Lower lobe of right lung (tissue), 2 donors: ENCODE results near the gene MTERF4. TPM values are rescaled to one million over a fixed set of nuclear protein-coding genes. Genes with fewer than 3 reads are reported as not detected.

Source experiments
- ATAC-seq, 2 donors: fragments of 200-7000 bp; cut with Tn5 transposase; one replicate each; pipeline ENCODE4 v1.9.1; 2020 to 2022; ENCODE audit warnings: mild to moderate bottlenecking in 2 of 2, moderate library complexity in 2 of 2
- DNase-seq: peaks from one replicate; pipeline ENCODE4 v3.0.0-alpha.2; 2020
- H3K27ac ChIP-seq: fragments of 200-600 bp; one replicate; pipeline ENCODE4 v1.8.0; 2022
- H3K27me3 ChIP-seq: fragments of 200-600 bp; one replicate; pipeline ENCODE4 v1.8.0; 2022; ENCODE audit warnings: low read depth
- H3K36me3 ChIP-seq: fragments of 200-600 bp; one replicate; pipeline ENCODE4 v1.8.0; 2022; ENCODE audit warnings: mild to moderate bottlenecking
- H3K4me1 ChIP-seq: fragments of 200-600 bp; one replicate; pipeline ENCODE4 v1.8.0; 2022
- H3K4me3 ChIP-seq: fragments of 200-600 bp; one replicate; pipeline ENCODE4 v1.8.0; 2022; ENCODE audit warnings: mild to moderate bottlenecking
- H3K9me3 ChIP-seq: fragments of 200-600 bp; one replicate; pipeline ENCODE4 v1.8.0; 2022
- intact Hi-C: fragments of 100-400 bp; cut with DNase I; formaldehyde crosslinking; loops from one replicate; pipeline ENCODE4 v1.11.0; 2022
- total RNA-seq: library from RNA; stranded (reverse); fragmentation: NEBNext Ultra II Directional; extraction: Animal tissue kit (Norgen Biotek cat#: 25700); gene quantifications from one replicate; pipeline ENCODE4 v1.2.1, GENCODE V29; 2021
- TF ChIP-seq, protein P1 (sequence below): fragments of 200-600 bp; IDR thresholded peaks from one replicate; pipeline ENCODE4 v1.8.0; 2022; ENCODE audit warnings: antibody characterized with exemption, mild to moderate bottlenecking
- donor health status: DM: no; HTN: yes; CAD: no; lungs with severe emphysema.

The MTERF4 gene
- total RNA-seq, 1 donor from 2014 or later, result 32.0 TPM

DNA sequence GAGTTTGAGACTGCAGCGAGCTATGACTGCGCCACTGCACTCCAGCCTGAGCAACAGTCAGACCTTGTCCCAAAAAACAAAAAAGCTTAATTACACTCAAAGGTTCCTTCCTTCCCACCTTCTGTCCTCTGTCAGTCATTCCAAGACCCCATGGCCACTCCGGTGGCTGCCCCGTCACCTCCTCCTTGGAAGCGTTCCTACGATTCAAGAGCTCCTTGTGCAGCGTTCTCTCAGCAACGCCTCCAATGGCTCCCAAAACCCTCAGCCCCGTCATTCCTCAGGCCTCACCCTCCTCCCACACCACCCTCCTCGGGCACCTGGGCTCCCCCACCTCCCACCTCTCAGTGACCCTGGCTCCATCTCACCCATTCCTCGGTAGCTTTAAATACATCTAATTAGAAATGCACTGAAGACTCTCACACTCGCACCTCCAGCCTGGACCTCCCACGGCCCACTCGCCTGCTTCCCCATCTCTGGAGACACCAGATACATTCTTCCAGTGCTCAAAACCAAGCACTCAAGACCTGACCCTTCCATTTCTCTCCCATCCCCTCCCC lies 39.2 kb upstream of the MTERF4 start:
- no peak overlapping the region for H3K4me3 ChIP-seq
- no peaks in the 10 kb centered on the region for H3K9me3 ChIP-seq
- H3K36me3 ChIP-seq, result peaks cover 11% of the 10 kb centered on the region
- no peak overlapping the region for H3K27ac ChIP-seq
- TF ChIP-seq, protein P1, sequence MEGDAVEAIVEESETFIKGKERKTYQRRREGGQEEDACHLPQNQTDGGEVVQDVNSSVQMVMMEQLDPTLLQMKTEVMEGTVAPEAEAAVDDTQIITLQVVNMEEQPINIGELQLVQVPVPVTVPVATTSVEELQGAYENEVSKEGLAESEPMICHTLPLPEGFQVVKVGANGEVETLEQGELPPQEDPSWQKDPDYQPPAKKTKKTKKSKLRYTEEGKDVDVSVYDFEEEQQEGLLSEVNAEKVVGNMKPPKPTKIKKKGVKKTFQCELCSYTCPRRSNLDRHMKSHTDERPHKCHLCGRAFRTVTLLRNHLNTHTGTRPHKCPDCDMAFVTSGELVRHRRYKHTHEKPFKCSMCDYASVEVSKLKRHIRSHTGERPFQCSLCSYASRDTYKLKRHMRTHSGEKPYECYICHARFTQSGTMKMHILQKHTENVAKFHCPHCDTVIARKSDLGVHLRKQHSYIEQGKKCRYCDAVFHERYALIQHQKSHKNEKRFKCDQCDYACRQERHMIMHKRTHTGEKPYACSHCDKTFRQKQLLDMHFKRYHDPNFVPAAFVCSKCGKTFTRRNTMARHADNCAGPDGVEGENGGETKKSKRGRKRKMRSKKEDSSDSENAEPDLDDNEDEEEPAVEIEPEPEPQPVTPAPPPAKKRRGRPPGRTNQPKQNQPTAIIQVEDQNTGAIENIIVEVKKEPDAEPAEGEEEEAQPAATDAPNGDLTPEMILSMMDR, result no peak
- DNase-seq (no peak), ATAC-seq (no peak)
- H3K4me1 ChIP-seq, result no peaks in the 10 kb centered on the region
- no peaks in the 10 kb centered on the region for H3K27me3 ChIP-seq
- intact Hi-C loops, result no loop called here

DNA sequence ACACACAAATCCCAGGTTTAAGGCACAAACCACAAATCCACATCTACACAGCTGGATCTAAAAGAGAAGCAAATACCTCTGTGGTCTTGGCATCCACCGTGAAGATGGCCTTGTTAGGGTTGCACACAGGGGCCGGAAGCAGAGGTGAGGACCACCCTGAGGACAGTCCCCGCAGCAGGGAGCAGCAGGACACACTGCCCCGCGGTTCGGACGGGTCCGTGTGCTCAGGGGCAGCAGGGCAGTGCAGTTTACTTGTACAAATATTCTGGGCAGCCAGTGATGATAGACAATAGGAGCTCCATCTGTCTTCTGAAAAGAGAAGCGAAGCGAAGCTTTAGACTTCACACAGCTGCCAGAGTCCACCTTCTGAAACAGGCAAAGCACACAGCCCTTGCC lies 38.4 kb upstream of the MTERF4 start:
- H3K36me3 ChIP-seq, result peaks cover 15% of the 10 kb centered on the region
- H3K9me3 ChIP-seq, result no peaks in the 10 kb centered on the region
- TF ChIP-seq, protein P1, result no peak
- H3K4me3 ChIP-seq, result no peak overlapping the region
- no peaks in the 10 kb centered on the region for H3K4me1 ChIP-seq
- no peaks in the 10 kb centered on the region for H3K27me3 ChIP-seq
- no peak overlapping the region for H3K27ac ChIP-seq
- DNase-seq (no peak), ATAC-seq (no peak)
- intact Hi-C loops, result no loop called here

- peaks cover 15% of the 10 kb centered on the region for H3K36me3 ChIP-seq
- H3K27me3 ChIP-seq, result no peaks in the 10 kb centered on the region
- H3K4me1 ChIP-seq, result no peaks in the 10 kb centered on the region
- H3K4me3 ChIP-seq, result no peak overlapping the region
- intact Hi-C loops, result no loop called here
- H3K9me3 ChIP-seq, result no peaks in the 10 kb centered on the region
- H3K27ac ChIP-seq, result no peak overlapping the region
- DNase-seq (no peak), ATAC-seq (no peak)
- TF ChIP-seq, protein P1, result no peak
Measured at GRCh38 chr2:241139531-241140444, 37.7 kb upstream of the MTERF4 start.

- TF ChIP-seq, protein P1, result no peak
- intact Hi-C loops, result no loop called here
- no peaks in the 10 kb centered on the region for H3K9me3 ChIP-seq
- ATAC-seq (no peak), DNase-seq (no peak)
- H3K36me3 ChIP-seq, result peaks cover 15% of the 10 kb centered on the region
- H3K27me3 ChIP-seq, result no peaks in the 10 kb centered on the region
- H3K4me3 ChIP-seq, result no peak overlapping the region
- no peak overlapping the region for H3K27ac ChIP-seq
- no peaks in the 10 kb centered on the region for H3K4me1 ChIP-seq
Measured at GRCh38 chr2:241138471-241138870, 36.4 kb upstream of the MTERF4 start.

DNA sequence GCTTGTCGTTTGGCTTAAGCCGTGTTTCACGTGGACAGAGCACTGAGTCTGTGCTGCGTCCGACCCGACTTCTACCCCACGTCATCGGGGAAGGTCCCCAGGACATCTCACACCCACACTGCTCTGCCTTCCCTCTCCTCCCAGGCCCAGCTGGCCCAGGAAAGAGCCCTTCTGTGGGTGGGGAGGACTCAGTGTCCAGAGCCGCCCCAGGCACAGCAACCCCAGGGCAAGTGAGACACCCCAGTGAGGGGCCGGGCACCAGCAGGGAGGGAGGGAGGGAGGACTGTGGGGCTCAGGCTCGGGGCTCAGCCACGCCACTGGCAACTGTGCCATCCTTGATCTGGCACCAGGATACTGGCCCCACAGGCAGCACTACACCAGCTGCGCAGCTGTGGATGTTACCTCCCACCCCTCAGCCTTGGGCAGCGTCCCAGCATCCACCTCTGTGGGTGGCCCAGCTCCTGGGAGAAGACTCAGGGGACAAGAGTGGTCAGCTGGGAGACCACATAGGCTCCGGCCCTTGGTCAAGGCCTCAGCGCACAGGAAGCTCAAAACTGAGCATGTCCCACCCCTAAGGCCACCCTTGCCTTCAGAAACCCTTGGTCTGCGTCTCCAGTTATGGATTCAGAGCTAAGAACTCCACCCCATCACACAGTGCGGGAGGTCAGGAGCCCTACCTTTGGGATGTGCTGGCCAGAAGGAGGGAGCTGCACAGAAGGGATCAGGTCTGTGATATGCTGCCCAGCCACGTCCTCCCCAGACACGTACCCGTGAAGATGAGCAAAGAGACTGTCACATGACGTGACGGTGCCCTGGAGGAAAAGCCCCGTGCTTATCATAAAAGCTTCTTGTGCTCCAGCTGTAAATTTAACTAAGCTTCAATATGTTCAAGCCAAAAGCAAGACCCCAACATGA lies 35.4 kb upstream of the MTERF4 start:
- H3K36me3 ChIP-seq, result peaks cover 15% of the 10 kb centered on the region
- ATAC-seq (no peak), DNase-seq (no peak)
- no peaks in the 10 kb centered on the region for H3K9me3 ChIP-seq
- H3K4me1 ChIP-seq, result no peaks in the 10 kb centered on the region
- TF ChIP-seq, protein P1, result no peak
- no peak overlapping the region for H3K4me3 ChIP-seq
- intact Hi-C loops, result no loop called here
- no peak overlapping the region for H3K27ac ChIP-seq
- no peaks in the 10 kb centered on the region for H3K27me3 ChIP-seq
